Measurements from ENCODE around the gene IL1R2.

DNA sequence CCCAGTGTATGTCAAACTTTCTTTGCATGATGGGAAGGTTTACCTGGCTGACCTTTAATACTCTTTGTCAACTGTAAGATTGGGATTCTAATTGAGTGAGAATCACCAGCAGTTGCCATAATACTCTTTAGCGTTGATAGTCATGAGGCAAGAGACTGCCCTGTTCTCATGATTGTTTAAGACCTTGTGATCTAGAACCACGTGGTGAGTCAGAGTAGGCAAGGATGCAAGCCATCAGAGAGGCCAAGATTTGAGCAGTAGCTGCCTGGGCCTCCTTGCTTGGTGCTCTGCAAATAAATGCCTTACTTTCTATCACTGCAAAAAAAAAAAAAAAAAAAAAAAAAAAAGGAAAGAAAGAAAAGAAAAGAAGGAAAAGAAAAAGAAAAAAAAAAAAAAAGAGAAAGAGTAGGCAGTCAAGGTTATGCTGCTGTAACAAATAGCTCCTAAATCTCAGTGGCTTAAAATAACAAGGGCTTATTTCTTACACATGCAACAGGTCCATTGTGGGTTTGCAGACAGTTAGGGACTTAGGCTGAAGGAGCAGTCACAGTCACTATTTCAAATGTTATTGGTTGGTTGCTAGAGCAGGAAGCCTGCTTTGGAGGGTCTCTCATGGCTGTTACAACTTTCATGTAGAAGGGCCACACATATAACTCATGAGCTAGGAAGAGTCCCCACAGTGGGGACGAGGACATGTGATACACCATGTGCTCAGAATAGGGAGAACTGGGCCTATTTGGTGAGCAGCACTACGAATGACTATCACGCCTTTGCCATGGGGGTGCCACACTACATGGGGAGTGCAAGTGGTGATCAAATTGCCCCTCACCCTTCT lies 21.7 kb downstream of the IL1R2 start:
- TF ChIP-seq, protein P1, sequence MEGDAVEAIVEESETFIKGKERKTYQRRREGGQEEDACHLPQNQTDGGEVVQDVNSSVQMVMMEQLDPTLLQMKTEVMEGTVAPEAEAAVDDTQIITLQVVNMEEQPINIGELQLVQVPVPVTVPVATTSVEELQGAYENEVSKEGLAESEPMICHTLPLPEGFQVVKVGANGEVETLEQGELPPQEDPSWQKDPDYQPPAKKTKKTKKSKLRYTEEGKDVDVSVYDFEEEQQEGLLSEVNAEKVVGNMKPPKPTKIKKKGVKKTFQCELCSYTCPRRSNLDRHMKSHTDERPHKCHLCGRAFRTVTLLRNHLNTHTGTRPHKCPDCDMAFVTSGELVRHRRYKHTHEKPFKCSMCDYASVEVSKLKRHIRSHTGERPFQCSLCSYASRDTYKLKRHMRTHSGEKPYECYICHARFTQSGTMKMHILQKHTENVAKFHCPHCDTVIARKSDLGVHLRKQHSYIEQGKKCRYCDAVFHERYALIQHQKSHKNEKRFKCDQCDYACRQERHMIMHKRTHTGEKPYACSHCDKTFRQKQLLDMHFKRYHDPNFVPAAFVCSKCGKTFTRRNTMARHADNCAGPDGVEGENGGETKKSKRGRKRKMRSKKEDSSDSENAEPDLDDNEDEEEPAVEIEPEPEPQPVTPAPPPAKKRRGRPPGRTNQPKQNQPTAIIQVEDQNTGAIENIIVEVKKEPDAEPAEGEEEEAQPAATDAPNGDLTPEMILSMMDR (IDR thresholded peaks at IDR 0.05; ENCODE audit: insufficient read depth, low read length) = no peak
- TF ChIP-seq GABPA (IDR thresholded peaks at IDR 0.05; ENCODE audit: low read depth) (no peak), POLR2AphosphoS5 (IDR thresholded peaks at IDR 0.05; ENCODE audit: low read depth) (no peak)
- TF ChIP-seq, protein P2, sequence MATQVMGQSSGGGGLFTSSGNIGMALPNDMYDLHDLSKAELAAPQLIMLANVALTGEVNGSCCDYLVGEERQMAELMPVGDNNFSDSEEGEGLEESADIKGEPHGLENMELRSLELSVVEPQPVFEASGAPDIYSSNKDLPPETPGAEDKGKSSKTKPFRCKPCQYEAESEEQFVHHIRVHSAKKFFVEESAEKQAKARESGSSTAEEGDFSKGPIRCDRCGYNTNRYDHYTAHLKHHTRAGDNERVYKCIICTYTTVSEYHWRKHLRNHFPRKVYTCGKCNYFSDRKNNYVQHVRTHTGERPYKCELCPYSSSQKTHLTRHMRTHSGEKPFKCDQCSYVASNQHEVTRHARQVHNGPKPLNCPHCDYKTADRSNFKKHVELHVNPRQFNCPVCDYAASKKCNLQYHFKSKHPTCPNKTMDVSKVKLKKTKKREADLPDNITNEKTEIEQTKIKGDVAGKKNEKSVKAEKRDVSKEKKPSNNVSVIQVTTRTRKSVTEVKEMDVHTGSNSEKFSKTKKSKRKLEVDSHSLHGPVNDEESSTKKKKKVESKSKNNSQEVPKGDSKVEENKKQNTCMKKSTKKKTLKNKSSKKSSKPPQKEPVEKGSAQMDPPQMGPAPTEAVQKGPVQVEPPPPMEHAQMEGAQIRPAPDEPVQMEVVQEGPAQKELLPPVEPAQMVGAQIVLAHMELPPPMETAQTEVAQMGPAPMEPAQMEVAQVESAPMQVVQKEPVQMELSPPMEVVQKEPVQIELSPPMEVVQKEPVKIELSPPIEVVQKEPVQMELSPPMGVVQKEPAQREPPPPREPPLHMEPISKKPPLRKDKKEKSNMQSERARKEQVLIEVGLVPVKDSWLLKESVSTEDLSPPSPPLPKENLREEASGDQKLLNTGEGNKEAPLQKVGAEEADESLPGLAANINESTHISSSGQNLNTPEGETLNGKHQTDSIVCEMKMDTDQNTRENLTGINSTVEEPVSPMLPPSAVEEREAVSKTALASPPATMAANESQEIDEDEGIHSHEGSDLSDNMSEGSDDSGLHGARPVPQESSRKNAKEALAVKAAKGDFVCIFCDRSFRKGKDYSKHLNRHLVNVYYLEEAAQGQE (IDR thresholded peaks at IDR 0.05; ENCODE audit: insufficient replicate concordance, low read depth) = no peak

Measured in HL-60 (cell line).